ENCODE data around the gene PPIP5K2. TPM values are rescaled to one million over a fixed set of nuclear protein-coding genes. Genes with fewer than 3 reads are reported as not detected.

The PPIP5K2 gene
- total and polyA plus RNA-seq, 2 of the 8 experiments (the other 6 are each of a cell fraction or from before 2014, with no cell fraction given): 14.8 to 46.6 TPM

DNA sequence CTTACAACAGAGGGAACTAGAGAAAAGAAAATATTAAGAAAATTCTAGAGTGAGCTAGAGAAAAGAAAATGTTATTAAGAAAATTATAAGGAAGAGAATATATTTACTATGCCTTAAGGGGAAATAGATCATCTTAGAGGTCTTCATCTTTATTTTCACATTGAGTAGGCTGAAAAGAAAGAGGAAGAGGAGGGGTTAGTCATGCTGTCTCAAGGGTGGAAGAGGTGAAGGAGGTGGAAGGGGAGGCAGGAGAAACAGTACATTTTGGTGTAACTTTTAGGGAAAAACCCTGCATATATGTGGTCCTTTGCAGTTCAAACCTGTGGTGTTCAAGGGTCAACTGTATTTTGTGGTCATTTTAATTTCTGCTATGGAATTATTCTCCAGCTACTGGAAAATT lies 46.6 kb downstream of the PPIP5K2 start:
- no peak overlapping the region for H2BK120ac ChIP-seq (replicated peaks; ENCODE audit: low read depth, low read length)
- ChIA-PET CTCF (ENCODE audit: partially characterized antibody) (interaction anchor here (0.6 to 1.0 kb wide), 4 partner anchors 11 to 541 kb away, joined by 3 to 4 read pairs (median 4); no protein-coding TSS in a partner anchor), POLR2A (ENCODE audit: partially characterized antibody) (no interaction called here)
- H2BK20ac ChIP-seq (ENCODE audit: low read length): no peak overlapping the region
- H2AFZ ChIP-seq (ENCODE audit: low read length): no peak overlapping the region
- no peaks in the 10 kb centered on the region for H4K20me1 ChIP-seq (replicated peaks in 1 of 2; ENCODE audit: control insufficient read depth in 1 of 2, insufficient read depth in 2 of 2, low read length in 2 of 2)
- no peak overlapping the region for H4K5ac ChIP-seq (ENCODE audit: insufficient read length, low read depth, low read length)
- H3K36me3 ChIP-seq (ENCODE audit: control insufficient read depth in 2 of 4, insufficient read depth in 4 of 4, low read length in 3 of 4): peaks cover 0 to 4% (median 0%) of the 10 kb centered on the region in 4 experiments; a peak in 1 of 8 replicates
- H3K18ac ChIP-seq (ENCODE audit: extremely low read depth, low read length): no peak overlapping the region
- H3K23ac ChIP-seq (ENCODE audit: insufficient read length): no peak overlapping the region
- no peaks in the 10 kb centered on the region for H3K4me1 ChIP-seq (replicated peaks in 1 of 4; ENCODE audit: control insufficient read depth in 3 of 4, insufficient read depth in 4 of 4, low read length in 3 of 4)
- DNase-seq (ENCODE audit: low read depth in 1 of 2, low spot score in 2 of 2): no peak
- no peak overlapping the region for H2BK15ac ChIP-seq (ENCODE audit: low read length)
- H3K14ac ChIP-seq (ENCODE audit: insufficient read length): no peak overlapping the region
- no peak for FAIRE-seq
- H3K56ac ChIP-seq (replicated peaks; ENCODE audit: insufficient read length, low read depth, low read length): no peak overlapping the region
- no peaks in the 10 kb centered on the region for H3K79me2 ChIP-seq (ENCODE audit: control insufficient read depth in 1 of 2, insufficient read depth in 2 of 2, low read length in 2 of 2)
- H4K8ac ChIP-seq (ENCODE audit: extremely low read depth, insufficient read depth, low read length): no peak overlapping the region
- H3K27ac ChIP-seq (ENCODE audit: low read depth, low read length): no peak overlapping the region
- H3K4me3 ChIP-seq (ENCODE audit: extremely low read depth in 1 of 4, insufficient read depth in 2 of 4, low read depth in 3 of 4, low read length in 4 of 4): no peak overlapping the region
- no peak overlapping the region for H3K4ac ChIP-seq (replicated peaks; ENCODE audit: insufficient read length, low read depth, low read length)
- H2BK5ac ChIP-seq (ENCODE audit: low read depth, low read length): no peak overlapping the region
- H3K23me2 ChIP-seq (ENCODE audit: low read depth, low read length): no peaks in the 10 kb centered on the region
- H3K27me3 ChIP-seq (replicated peaks in 1 of 4; ENCODE audit: control insufficient read depth in 3 of 4, extremely low read depth in 1 of 4, insufficient read depth in 3 of 4, low read length in 3 of 4): no peaks in the 10 kb centered on the region
- no peak overlapping the region for H3K4me2 ChIP-seq (ENCODE audit: insufficient read depth in 1 of 2, low read depth in 2 of 2, low read length in 2 of 2)
- no peak overlapping the region for H4K91ac ChIP-seq (replicated peaks; ENCODE audit: insufficient read length, low read length)
- TF ChIP-seq GABPA (IDR thresholded peaks at IDR 0.05; ENCODE audit: borderline replicate concordance, insufficient read depth, low read length): no peak
- no peak for TF ChIP-seq POLR2A (IDR thresholded peaks at IDR 0.05; ENCODE audit: control extremely low read depth in 1 of 2, low read depth in 2 of 2, low read length in 2 of 2)
- no peak for TF ChIP-seq FOSL1 (IDR thresholded peaks at IDR 0.05; ENCODE audit: insufficient read depth, low read depth, low read length)
- TF ChIP-seq RAD21 (IDR thresholded peaks at IDR 0.05 in 1 of 2, conservative IDR thresholded peaks at IDR 0.05 in 1 of 2; ENCODE audit: low read depth in 2 of 2, low read length in 2 of 2): no peak
- no peak for TF ChIP-seq TAF7 (optimal IDR thresholded peaks at IDR 0.05; ENCODE audit: borderline replicate concordance, low read depth, low read length)
- TF ChIP-seq SAP30 (IDR thresholded peaks at IDR 0.05; ENCODE audit: insufficient read depth, insufficient replicate concordance, low read length): no peak
- no peak for TF ChIP-seq CHD1 (IDR thresholded peaks at IDR 0.05; ENCODE audit: low read depth, low read length)
- no peaks in the 10 kb centered on the region for H3K9me3 ChIP-seq (ENCODE audit: insufficient read depth in 2 of 2, low read depth in 1 of 2, low read length in 1 of 2)
- H3K9ac ChIP-seq (replicated peaks in 1 of 4; ENCODE audit: extremely low read depth in 1 of 4, low read depth in 3 of 4, low read length in 3 of 4): no peak overlapping the region
- H2BK12ac ChIP-seq (ENCODE audit: low read depth, low read length): no peak overlapping the region
- no peaks in the 10 kb centered on the region for H3K79me1 ChIP-seq (ENCODE audit: low read depth, low read length)
- no peak overlapping the region for H2AK5ac ChIP-seq (ENCODE audit: low read depth, low read length)

Data from H1 (cell line).